ENCODE measurements around the gene LAMA2.

Gene LAMA2

DNA sequence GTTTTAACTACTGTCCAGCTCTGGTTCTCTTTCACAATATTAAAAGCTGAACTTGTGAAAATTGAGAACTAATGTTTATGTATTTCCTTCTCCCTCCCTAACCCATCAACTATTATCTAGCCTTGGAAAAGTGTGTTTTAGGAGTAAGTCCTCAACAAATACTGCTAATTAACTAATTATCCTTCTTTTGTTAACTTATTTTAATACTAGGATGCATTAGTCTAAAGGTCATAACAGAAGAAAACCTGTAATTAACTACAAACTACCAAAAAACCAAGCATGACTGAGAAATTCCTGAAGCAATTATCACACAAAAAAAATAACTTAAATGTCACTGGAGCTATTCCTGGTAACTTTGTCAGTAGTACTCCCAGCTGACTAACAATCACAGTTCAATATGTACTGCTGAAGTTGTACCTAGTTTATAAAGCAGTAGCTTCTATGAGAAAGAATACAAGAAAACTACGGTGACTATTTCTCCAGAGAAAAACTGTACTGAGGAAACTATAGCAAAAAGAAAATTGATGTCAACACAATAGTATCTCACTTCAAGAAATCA lies 301.9 kb downstream of the LAMA2 start:
- DNase-seq = no peak

DNA sequence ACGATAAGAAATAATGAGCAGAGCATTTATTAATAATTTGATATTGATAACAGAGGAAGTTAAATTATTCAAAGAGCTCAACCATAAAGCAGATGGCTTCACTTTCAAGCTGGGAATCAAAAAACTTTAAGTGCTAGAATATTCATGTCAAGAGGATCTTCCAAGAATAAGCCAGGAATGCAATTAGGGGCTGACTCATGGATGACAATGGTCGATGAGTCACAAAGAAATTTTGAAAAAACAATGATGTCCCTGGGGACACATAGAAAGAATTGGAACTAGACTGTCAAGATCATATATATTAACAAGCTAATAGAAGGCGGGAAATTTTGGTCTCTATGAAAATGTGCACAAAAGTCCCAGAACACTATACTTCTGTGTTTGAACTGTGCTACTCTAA lies 304.1 kb downstream of the LAMA2 start:
- no peak for DNase-seq

DNA sequence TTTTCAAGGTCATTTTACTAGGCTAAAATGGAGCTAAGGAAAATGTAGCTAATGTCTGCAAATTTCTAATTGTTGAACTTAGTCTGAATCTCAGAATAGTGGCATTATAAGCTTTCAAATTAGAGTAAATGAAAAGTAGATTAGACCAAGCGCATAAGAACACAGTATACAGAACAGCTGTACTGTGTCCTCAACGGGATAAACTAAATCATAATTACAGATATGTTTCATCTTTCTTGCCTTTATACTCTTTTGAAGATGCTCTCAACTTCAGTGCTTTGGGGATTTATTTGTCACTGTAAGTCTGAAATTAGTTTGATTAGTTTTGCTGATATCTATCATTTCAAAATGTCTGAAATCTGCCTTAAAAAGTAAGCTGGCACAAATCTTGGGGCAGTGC lies 305.4 kb downstream of the LAMA2 start:
- DNase-seq = no peak

DNA sequence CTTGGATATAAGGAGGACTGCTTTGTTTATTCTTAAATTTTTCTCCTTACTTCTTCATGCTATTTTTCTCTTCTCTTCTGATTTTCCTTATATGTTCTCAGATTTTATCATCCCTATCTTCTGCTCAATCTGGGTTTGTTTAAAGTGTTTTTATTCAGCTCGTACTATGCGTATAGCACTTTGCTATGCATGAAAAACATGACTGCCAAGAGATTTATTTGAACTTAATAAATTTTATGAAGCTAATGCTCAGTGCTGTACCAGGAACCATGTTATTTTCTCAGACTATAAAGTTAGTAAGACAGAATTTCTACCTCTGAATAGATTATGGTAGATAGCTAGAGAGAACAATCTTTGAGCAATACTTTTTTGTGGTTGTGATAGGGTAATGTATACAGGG lies 305.9 kb downstream of the LAMA2 start:
- no peak for DNase-seq

DNA sequence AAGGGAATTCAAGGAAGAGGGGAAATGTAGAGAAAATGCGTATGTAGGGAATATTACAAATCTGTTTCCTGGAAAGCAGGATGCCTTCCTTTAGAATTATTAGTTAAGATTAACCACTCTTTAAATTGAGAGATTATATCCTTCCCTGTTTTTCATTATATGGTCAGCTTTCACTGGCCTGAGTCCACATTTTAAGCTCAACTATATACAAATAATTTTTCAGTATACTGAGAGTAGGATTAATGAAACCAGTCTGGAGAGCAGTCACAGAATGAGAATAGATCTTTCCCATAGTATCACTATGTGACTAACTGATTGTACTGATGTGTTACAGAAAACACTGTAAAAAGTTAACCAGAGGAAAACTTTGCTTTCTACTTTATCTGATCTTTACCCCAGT lies 306.3 kb downstream of the LAMA2 start:
- DNase-seq = no peak

DNA sequence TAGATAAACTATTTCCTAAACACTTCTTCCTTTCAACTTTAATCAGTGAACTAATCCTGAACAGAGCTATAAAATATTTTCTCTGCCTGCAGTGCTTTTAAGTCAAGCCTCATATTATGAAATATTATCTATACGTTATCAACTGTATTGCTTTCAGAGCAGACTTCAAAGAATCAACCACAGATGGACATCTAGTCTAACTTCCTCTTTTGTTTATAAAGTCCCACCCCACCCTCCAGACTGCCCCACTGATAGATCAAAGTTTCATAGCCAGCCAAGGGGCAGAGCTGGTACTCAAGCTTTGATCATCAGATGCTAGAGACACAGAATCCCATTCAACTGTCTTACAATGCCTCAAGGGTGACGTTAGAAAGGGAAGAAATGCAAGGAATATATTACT lies 308.3 kb downstream of the LAMA2 start:
- no peak for DNase-seq

DNA sequence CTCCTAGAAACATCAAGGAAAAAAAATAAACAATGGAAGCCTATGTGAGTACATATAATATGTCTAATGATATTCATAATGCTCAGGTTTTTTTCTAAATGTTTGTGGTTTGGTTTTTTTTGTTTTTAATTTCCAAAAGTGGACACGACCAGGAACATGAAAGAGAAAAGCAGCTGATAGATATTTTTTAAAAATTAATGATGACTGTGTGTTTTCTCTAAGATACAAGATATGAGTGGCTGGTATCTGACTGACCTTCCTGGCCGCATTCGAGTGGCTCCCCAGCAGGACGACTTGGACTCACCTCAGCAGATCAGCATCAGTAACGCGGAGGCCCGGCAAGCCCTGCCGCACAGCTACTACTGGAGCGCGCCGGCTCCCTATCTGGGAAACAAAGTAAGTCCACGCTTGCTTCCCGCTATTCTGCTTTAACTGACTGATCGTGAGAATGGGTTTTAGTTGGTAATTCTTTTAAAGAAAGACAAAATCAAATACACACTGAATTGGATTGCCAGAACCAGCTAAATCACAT lies 309.6 kb downstream of the LAMA2 start:
- DNase-seq = no peak

DNA sequence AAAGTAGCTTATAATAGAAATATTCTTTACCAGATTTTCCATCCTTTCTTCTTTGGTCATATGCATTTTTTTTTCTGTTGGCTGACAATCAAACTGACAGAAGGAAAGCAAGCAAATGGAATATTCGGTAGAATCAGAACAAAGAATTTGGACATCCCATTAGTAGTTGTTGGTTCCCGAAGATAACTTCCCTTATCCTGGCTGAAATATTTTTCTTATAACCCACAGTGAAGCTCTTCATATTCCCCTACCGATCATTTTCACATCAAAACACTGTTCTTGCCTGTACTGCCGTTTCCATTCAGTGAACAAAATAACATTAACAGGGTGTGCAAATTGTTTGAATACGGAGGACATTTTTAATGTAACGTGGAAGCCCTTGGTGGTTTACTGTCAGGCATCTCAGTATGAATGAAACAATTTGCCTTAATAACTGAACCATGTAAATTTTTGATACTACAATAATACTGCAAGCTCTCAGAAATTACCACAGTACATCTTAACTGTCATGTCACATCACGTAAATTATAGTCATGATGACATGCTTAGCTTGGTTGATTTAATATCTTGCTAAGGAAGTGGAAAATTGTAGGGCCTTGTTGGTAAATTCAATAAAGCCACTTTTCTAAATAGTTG lies 311.5 kb downstream of the LAMA2 start:
- no peak for DNase-seq

DNA sequence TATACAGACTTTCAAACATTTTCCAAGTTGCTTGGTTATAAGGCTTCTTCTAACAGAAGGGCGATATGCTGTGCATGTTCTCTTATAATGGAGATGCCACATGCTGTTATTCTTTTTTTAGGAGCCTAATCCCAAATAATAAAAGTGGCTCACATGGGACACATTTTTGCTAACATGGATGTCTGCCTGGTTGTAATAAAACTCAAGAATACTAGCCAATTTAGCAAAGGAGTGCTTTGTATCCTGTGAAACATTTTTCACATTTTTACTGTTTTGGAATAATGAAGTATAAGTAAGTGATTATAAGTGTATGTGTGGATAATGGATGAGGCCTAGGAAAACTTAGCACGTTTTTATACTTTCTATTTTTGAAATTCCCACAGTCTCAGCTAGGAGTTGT lies 312.2 kb downstream of the LAMA2 start:
- DNase-seq = no peak

DNA sequence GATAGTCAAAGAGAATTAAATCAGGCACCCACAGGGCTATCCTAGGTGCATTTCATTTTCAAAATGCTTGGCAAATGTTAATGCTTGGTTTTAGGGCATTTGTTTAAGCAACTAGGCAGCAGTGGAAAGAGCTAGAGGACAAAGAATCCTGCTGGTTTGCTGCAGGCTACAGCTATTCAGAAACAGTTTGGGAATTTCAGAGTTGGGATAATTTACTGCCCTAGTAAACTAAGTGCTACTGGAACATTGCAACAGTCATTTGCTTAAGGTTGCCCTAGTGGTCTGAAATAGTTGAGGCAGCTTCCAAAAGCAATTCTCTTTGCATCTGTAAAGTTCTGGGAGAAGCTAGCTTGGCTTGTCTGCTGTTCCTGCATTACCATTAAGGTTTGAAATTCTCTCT lies 312.7 kb downstream of the LAMA2 start:
- no peak for DNase-seq

DNA sequence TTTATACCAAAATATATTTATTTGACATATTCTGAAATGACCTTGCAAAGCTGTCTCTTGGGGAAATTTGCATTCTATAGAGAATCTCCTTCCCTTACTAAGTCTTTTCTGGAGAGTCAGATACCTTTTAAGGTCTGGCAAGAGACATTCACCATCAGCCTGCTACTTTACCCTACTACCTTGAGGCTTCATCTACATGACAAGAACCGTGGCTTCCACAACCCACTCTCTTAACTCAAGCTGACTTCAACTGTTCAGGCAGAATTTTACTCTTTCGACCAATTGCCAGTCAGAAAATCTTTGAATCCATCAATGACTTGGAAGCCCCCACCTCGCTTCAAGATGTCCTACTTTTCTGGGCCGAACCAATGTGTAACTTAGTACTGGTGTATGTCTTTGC lies 314.2 kb downstream of the LAMA2 start:
- no peak for DNase-seq

DNA sequence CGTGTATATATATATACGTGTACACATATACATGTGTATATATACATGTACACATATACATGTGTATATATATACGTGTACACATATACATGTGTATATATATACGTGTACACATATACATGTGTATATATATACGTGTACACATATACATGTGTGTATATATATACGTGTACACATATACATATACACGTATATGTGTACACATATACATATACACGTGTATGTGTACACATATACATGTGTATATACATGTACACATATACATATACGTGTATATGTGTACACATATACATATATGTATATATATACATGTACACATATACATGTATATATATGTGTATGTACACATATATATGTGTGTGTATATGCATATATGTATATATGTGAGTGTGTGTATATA lies 317.2 kb downstream of the LAMA2 start:
- no peak for DNase-seq

DNA sequence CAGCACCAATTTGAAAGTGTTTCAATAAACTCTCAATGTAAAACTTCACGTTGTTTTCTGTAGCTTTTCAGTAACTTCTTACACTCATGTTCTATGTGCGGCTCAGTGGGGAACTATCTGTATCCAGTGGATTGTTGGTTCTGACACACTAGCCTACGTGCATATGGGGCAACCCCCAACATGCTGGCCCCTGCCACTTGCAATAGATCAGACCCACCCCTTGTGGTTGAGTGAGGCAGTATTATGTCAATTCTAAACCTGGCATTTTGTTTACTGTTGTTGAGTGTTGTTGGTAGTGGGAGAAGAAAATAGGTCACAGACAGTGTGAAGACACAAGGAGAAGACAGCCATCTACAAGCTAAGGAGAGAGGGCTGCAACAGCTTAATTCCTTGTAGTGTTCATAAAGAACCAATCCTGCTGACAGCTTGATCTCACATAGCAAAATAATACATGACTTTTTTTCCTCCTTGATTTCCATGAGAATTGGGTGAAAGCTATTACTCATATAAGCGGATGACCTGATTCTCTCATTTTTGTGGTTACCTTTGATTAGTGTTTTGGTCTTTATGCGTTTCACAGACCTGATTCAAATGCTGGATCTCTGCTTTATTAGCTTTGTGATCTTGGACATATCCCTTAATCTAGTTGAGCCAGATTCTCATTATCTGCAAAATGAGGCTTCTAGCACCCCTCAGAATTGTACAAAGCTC lies 320.4 kb downstream of the LAMA2 start:
- DNase-seq = no peak

DNA sequence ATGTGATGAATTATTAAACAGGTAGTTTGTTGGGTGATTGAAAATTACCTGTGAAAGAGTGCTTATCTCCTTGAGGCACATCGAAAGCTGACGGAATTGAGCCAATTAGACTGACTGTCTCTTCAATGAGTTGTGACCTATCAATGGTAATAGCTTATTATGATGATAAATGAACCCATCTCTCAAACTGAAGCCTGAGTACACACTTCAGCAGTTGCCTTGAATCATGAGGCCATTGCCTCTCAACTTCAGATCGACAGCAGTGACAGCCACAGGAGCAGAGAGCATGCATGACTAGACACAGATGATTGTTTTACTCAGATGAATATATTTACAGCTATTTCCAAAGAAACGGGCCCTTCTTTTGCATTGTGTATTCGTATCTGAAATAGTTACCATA lies 323.9 kb downstream of the LAMA2 start:
- no peak for DNase-seq

DNA sequence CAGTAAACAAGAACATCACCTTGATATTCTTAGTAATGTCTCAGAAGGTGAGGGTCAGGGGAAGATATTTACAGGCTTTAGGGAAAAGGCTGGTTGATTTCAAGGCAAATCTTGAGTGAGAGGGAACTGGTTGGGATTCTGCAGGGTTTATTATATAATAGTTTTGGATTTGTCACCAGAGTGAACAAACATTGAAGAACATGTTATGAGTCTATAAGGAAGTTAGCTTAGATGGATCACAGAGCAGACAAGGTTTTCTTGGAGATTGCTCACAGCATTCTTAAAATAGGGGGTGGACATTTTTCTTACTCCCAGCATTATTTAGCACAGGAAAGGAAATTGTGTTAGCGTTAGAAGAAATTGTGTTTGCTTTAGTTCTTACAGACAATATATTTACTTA lies 324.9 kb downstream of the LAMA2 start:
- no peak for DNase-seq

DNA sequence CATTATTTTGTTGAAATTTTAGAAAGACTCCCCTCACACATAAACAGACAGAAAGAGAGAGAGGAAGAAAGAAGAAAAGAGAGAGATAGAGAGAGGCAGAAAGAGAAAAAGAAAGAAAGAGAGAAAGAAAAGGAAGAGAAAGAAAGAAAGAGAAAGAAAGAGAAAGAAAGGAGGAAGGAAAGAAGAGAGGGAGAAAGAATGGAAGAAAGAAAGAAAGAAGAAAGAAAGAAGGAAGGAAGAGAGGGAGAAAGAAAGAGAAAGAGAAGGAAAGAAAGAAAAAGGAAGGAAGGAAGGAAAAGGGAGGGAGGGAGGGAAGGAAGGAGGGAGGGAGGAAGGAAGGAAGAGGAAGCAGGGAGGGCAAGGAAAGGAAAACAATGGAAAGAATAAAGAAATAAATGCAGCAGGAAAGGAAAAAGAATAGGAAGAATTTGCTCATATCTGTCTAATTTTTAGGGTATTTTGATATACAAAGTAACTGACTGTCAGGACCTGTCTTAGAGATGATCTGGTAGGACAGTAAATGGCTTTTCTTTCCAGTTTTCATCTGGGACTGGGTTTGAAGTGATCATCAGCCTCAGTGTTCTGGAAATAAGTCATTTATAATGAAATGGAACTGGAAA lies 325.6 kb downstream of the LAMA2 start:
- no peak for DNase-seq

DNA sequence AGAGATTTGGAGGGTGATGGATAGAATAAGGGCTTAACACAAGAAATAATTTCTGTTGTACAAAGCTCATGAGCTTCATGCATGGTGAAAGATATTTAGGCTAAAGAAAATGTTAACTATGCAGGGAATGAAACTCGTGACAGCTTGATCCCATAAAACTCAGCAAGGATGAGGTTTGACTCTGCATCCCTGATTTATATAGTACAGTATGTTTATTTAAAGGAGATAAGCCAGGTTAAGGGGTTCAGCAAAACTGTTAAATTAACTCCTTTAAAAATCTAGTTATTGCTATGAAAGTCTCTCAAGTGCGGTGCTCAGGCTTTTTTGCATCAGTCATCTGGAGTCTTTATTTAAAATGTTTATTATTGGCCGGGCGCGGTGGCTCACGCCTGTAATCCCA lies 326.4 kb downstream of the LAMA2 start:
- DNase-seq = no peak

DNA sequence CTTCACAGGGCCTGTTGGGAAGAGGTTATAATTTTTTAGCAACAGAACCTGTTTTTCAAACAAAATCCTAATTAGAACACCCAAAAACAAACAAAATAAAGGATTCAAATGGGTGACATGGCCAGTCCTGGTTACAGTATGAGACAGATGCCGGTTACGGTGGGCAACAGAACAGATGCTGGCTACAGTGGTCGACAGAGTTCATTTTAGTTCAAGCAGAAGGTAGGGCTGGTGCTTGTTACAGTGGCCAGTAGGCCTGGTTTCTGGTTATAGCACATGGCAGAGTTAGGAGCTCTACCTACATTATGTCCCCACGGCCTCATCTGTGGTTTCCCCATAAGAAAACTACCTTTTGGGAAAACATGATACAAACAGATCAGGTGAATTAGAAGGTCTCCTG lies 327.7 kb downstream of the LAMA2 start:
- DNase-seq = no peak

DNA sequence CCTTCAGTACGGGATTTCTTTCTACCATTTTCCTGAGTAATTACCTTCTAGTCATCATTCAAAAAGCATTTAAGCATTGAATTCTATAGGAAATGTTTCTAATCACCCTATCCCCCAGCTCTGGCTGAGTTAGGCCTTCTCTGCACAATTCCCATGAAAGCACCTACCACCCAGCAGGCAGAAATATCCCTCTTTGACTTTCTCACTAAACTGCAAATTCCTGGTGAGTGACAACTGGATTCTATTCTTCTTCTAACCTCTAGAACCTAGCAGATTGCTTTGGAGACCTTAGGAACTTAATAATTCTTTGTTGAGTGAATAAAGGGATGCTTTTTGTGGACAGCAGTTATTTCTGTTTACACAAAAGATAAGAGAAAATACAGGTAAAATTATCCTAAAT lies 328.7 kb downstream of the LAMA2 start:
- no peak for DNase-seq

DNA sequence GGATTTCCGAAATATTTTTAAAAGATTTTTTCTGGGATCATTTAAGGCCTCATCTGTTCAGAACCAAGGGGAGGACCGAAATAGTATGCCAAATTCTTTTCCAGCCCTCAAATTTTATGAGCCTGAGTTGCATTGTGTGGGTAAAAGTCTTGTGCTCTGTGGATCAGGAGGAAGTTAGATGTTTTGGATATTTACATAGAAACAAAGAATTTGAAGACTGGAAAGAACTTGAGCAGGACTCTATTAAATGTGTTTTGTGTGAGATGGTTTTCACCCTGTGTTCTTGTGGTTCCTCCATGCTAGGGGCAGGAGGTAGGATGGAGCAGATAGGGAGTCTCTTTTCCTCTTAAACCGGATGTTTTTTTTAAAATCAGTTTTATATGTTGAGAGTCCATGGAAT lies 329.1 kb downstream of the LAMA2 start:
- no peak for DNase-seq

DNA sequence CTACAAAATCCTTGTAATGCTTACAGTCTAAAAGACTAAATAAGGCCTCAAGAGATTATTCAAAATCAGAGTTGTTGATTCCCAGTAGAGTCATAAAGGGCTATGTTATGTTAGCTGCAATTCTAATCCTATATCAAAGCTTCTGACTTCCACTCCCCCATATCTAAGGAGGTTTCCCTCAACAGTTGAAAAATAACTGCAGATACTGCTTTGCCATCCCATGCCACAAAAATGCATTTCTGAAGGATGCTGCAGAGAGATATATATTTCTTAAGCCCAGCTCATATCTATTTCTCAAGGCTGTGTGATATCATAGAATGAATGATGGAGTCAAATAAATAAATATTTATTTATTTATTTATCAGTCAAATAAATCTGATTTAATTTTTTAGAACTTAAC lies 332.3 kb downstream of the LAMA2 start:
- DNase-seq = no peak

DNA sequence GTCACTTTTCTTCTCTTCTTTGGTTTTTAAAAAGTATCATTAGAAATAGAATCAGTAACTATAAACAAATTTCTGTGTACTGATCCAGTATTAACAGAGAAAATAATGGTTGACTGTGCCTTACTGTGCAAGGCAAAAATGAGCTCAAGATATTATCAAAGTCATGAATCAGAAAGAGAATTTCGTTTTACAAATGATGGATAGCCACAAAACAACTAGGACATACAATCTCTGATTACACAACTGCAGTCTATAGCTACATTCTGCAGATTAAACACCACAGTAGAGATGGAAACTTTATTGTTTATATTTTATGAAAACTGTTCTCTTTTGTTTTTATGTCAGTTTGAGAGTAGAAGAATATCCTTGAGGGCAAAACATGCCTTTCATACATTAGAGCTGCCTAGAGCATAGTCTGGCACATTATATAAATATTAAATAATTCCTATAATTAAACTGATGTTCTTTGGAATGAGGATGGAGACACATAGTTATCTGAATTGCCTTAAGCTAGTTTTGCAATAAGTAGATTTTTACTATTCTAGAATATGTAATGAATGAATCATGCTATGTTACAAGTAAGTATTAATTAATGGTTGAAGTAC lies 333.1 kb downstream of the LAMA2 start:
- DNase-seq = no peak

DNA sequence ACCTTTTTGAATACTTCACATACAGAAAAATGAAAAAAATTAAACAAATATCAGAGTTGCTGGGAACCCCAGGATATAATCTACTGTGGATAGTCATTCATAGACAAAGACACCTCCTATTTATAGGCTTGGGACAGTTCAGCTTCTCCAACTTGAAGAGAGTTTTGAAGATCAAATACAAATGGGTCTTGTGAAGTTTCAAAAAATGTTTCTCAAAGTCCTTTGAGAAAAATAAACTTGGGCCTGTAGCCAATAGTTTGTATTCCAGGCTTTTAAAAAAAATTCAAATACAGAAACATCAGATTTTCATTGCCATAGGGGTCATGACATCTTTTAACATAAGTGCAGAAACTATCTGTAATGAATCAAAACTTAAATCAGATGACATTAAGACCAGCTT lies 334.8 kb downstream of the LAMA2 start:
- no peak for DNase-seq
